ACHN (cell line): ENCODE measurements around the gene RAPGEF3.

Source experiments
- DNase-seq: peaks from one replicate; pipeline ENCODE4 v3.0.0-alpha.2; 2015
- in situ Hi-C: cut with HindIII; loops from 2 replicates; pipeline ENCODE4 v1.10.0; 2017; ENCODE audit warnings: low sequenced_read_pairs, low pct_ligation_motif_present, low pct_unique_long_range_greater_than_20kb

The RAPGEF3 gene

GRCh38 chr12:47717443-47718193, 41.1 kb downstream of the RAPGEF3 start:
- DNase-seq, result peak; percentile 75
- in situ Hi-C loops, result loop anchor here (10.0 kb wide), 1 partner anchor 57 kb away; the partner anchor contains the start of gene SLC48A1

- DNase-seq, result no peak
- in situ Hi-C loops, result loop anchor here (10.0 kb wide), 1 partner anchor 58 kb away; the partner anchor contains the start of gene SLC48A1
Observed at GRCh38 chr12:47717046-47717442, 41.6 kb downstream of the RAPGEF3 start.

GRCh38 chr12:47715877-47716548, 42.7 kb downstream of the RAPGEF3 start:
- no peak for DNase-seq
- in situ Hi-C loops, result loop anchor here (10.0 kb wide), 1 partner anchor 59 kb away; the partner anchor contains the start of gene SLC48A1

GRCh38 chr12:47715393-47715876, 43.2 kb downstream of the RAPGEF3 start:
- in situ Hi-C loops, result loop anchor here (10.0 kb wide), 1 partner anchor 59 kb away; the partner anchor contains the start of gene SLC48A1
- peak; percentile 77 for DNase-seq

- DNase-seq, result no peak
- in situ Hi-C loops, result loop anchor here (10.0 kb wide), 1 partner anchor 60 kb away; the partner anchor contains the start of gene SLC48A1
Observed at GRCh38 chr12:47714826-47715386, 43.8 kb downstream of the RAPGEF3 start.

GRCh38 chr12:47712171-47712570, 46.5 kb downstream of the RAPGEF3 start:
- in situ Hi-C loops, result loop anchor here (10.0 kb wide), 1 partner anchor 63 kb away; the partner anchor contains the start of gene SLC48A1
- DNase-seq, result no peak

- in situ Hi-C loops, result loop anchor here (10.0 kb wide), 1 partner anchor 63 kb away; the partner anchor contains the start of gene SLC48A1
Observed at GRCh38 chr12:47711448-47711847, 47.2 kb downstream of the RAPGEF3 start.

GRCh38 chr12:47710278-47710677, 48.4 kb downstream of the RAPGEF3 start:
- in situ Hi-C loops, result loop anchor here (10.0 kb wide), 1 partner anchor 65 kb away; the partner anchor contains the start of gene SLC48A1
- DNase-seq, result no peak

More at GRCh38 chr12:47711448-47711847, 47.2 kb downstream of the RAPGEF3 start:
- DNase-seq, result no peak

GRCh38 chr12:47709671-47710070, 49.0 kb downstream of the RAPGEF3 start:
- DNase-seq, result no peak
- in situ Hi-C loops, result loop anchor here (10.0 kb wide), 1 partner anchor 65 kb away; the partner anchor contains the start of gene SLC48A1

GRCh38 chr12:47709237-47709636, 49.4 kb downstream of the RAPGEF3 start:
- in situ Hi-C loops, result no loop called here
- no peak for DNase-seq

- in situ Hi-C loops, result no loop called here
- no peak for DNase-seq
Observed at GRCh38 chr12:47707905-47708543, 50.7 kb downstream of the RAPGEF3 start.

- in situ Hi-C loops, result no loop called here
- DNase-seq, result no peak
Observed at GRCh38 chr12:47707355-47707754, 51.3 kb downstream of the RAPGEF3 start.

- peak; percentile 98 for DNase-seq
- in situ Hi-C loops, result no loop called here
Observed at GRCh38 chr12:47705566-47706425, 52.9 kb downstream of the RAPGEF3 start, which contains the start of gene RPAP3. TSS of gene RPAP3 (minus strand) at chr12:47706030. CDS start at chr12:47702840, 3,190 bp downstream.

GRCh38 chr12:47705229-47705565, 53.5 kb downstream of the RAPGEF3 start:
- DNase-seq, result no peak
- in situ Hi-C loops, result no loop called here

GRCh38 chr12:47704719-47705118, 54.0 kb downstream of the RAPGEF3 start:
- no peak for DNase-seq
- in situ Hi-C loops, result no loop called here

GRCh38 chr12:47700263-47700662, 58.4 kb downstream of the RAPGEF3 start:
- no peak for DNase-seq
- in situ Hi-C loops, result no loop called here

GRCh38 chr12:47698631-47699030, 60.0 kb downstream of the RAPGEF3 start:
- no peak for DNase-seq
- in situ Hi-C loops, result loop anchor here (25.0 kb wide), 1 partner anchor 661 kb away; no protein-coding TSS in a partner anchor
